GM10266 (cell line): ENCODE data around the gene LRRN3.
"Not testable (repeated sequence)": the region's sequence is repeated elsewhere in the genome, so short reads cannot be mapped to it uniquely, and the experiment has no call there.

Experiments used
- DNase-seq: peaks from one replicate; pipeline ENCODE4 v3.0.0; 2012; ENCODE audit errors: extremely low spot score
- CTCF ChIP-seq: IDR thresholded peaks from 2 replicates; pipeline ENCODE4 v1.5.1; 2012; ENCODE audit warnings: mild to moderate bottlenecking, low read depth; ENCODE audit not compliant: control insufficient read depth, insufficient read depth; ENCODE audit errors: missing control alignments

The LRRN3 gene

GRCh38 chr7:111067251-111067650 lies 23.7 kb upstream of the LRRN3 start:
- TF ChIP-seq CTCF, result no peak
- no peak for DNase-seq

- TF ChIP-seq CTCF, result no peak
Measured at GRCh38 chr7:111067682-111068081, 23.2 kb upstream of the LRRN3 start.

GRCh38 chr7:111068618-111069017 lies 22.3 kb upstream of the LRRN3 start:
- no peak for DNase-seq
- no peak for TF ChIP-seq CTCF

More at GRCh38 chr7:111067682-111068081, 23.2 kb upstream of the LRRN3 start:
- DNase-seq, result no peak

- DNase-seq, result no peak
- TF ChIP-seq CTCF, result no peak
Measured at GRCh38 chr7:111071556-111071955, 19.4 kb upstream of the LRRN3 start.

GRCh38 chr7:111072658-111073057 lies 18.3 kb upstream of the LRRN3 start:
- not testable (repeated sequence) for DNase-seq

GRCh38 chr7:111074071-111074747 lies 16.7 kb upstream of the LRRN3 start:
- no peak for DNase-seq
- no peak for TF ChIP-seq CTCF

GRCh38 chr7:111074748-111075146 lies 16.2 kb upstream of the LRRN3 start:
- TF ChIP-seq CTCF, result no peak
- DNase-seq, result no peak

- DNase-seq, result no peak
- TF ChIP-seq CTCF, result no peak
Measured at GRCh38 chr7:111075498-111075897, 15.4 kb upstream of the LRRN3 start.
